Esophagus muscularis mucosa (tissue), 4 donors: Measurements from ENCODE around the gene GATAD2B. TPM values are rescaled to one million over a fixed set of nuclear protein-coding genes. Genes with fewer than 3 reads are reported as not detected.

Source experiments
- DNase-seq: peaks from one replicate; pipeline ENCODE4 v3.0.0-alpha.2; 2017; ENCODE audit errors: extremely low spot score
- H3K27ac ChIP-seq, 4 donors: fragments of 200-600 bp; sonication (generic); replicated peaks in 1 of 4; 1 replicate in 3 of 4; 2 replicates in 1 of 4; pipeline ENCODE4 v1.5.1; 2016 to 2019; ENCODE audit warnings: mild to moderate bottlenecking in 1 of 4
- H3K27me3 ChIP-seq, 4 donors: fragments of 200-600 bp; sonication (generic); one replicate each; pipeline versions ENCODE4 v1.5.1 to v1.6.0; 2016 to 2019
- H3K36me3 ChIP-seq, 4 donors: fragments of 200-600 bp; sonication (generic); one replicate each; pipeline ENCODE4 v1.5.1; 2016 to 2019
- H3K4me1 ChIP-seq, 4 donors: fragments of 200-600 bp; sonication (generic); one replicate each; pipeline ENCODE4 v1.5.1; 2016 to 2019
- H3K4me3 ChIP-seq, 4 donors: fragments of 200-600 bp; sonication (generic); 1 replicate in 2 of 4; 2 replicates in 2 of 4; pipeline ENCODE4 v1.5.1; 2016 to 2019; ENCODE audit warnings: mild to moderate bottlenecking in 4 of 4, moderate library complexity in 1 of 4
- H3K9me3 ChIP-seq, 4 donors: fragments of 200-600 bp; sonication (generic); 1 replicate in 3 of 4; 2 replicates in 1 of 4; pipeline ENCODE4 v1.5.1; 2016 to 2019
- CTCF ChIP-seq, 3 experiments: fragments of 200-600 bp in 2 of 3; fragments of 450-650 bp in 1 of 3; sonication (generic) in 2 of 3; IDR thresholded peaks; one replicate each; pipeline ENCODE4 v1.5.1; 2017 to 2019; ENCODE audit warnings: antibody characterized with exemption in 3 of 3, mild to moderate bottlenecking in 2 of 3, moderate library complexity in 1 of 3
- EP300 ChIP-seq: sonication (generic); formaldehyde crosslinking; IDR thresholded peaks from one replicate; pipeline ENCODE4 v1.6.1; 2017; ENCODE audit warnings: antibody characterized with exemption
- POLR2A ChIP-seq: fragments of 450-650 bp; IDR thresholded peaks from one replicate; pipeline ENCODE4 v1.6.1; 2017; ENCODE audit warnings: antibody characterized with exemption, moderate library complexity, mild to moderate bottlenecking, low read depth
- POLR2AphosphoS5 ChIP-seq, 2 donors: sonication (generic); formaldehyde crosslinking; IDR thresholded peaks; one replicate each; pipeline ENCODE4 v1.6.1; 2017; ENCODE audit warnings: antibody characterized with exemption in 2 of 2
- WGBS: methylation state at CpG from one replicate; pipeline ENCODE4 v1.1.5; 2018; 5-methylcytosine and 5-hydroxymethylcytosine counted together
- intact Hi-C: fragments of 100-400 bp; cut with DNase I; formaldehyde crosslinking; loops from one replicate; pipeline ENCODE4 v1.15.1; 2023
- total RNA-seq, 4 donors: library from RNA; depleted of rRNA; stranded (reverse); fragments of >200 nt; gene quantifications; one replicate each; pipeline versions ENCODE4 v1.1.0 to v1.2.1, GENCODE V29; 2016

Gene GATAD2B
- total RNA-seq, 4 donors from 2014 or later, result 21.9 to 30.5 (median 26.4) TPM

GRCh38 chr1:153774026-153774595 is 148.7 kb downstream of the GATAD2B start:
- no peaks in the 10 kb centered on the region for H3K9me3 ChIP-seq
- no peaks in the 10 kb centered on the region for H3K27me3 ChIP-seq
- H3K27ac ChIP-seq, result peak overlapping the region; percentile 87 to 95 (median 91)
- DNase-seq, result no peak
- 67% methylated on average over 8 of the region's 8 CpGs for whole genome bisulfite sequencing
- H3K36me3 ChIP-seq, result peaks cover 5 to 50% (median 44%) of the 10 kb centered on the region in 4 donors
- H3K4me1 ChIP-seq, result peaks cover 80 to 88% (median 84%) of the 10 kb centered on the region in 4 donors
- no peak for TF ChIP-seq EP300
- no peak for TF ChIP-seq POLR2A
- TF ChIP-seq POLR2AphosphoS5 (IDR thresholded peaks at IDR 0.05), result no peak
- intact Hi-C loops, result no loop called here
- peak overlapping the region in 3 of 4 donors; percentile 77 to 85 (median 82) for H3K4me3 ChIP-seq

GRCh38 chr1:153773096-153773921 is 149.5 kb downstream of the GATAD2B start:
- 71% methylated on average over 11 of the region's 12 CpGs for WGBS
- Histone ChIP-seq H3K36me3 (peaks cover 8 to 55% (median 49%) of the 10 kb centered on the region in 4 donors), H3K4me3 (no peak overlapping the region), H3K9me3 (no peaks in the 10 kb centered on the region), H3K4me1 (peaks cover 76 to 85% (median 78%) of the 10 kb centered on the region in 4 donors), H3K27me3 (no peaks in the 10 kb centered on the region), H3K27ac (peak overlapping the region; percentile 87 to 95 (median 91))
- TF ChIP-seq CTCF (IDR thresholded peaks at IDR 0.05) (no peak), EP300 (no peak), POLR2AphosphoS5 (IDR thresholded peaks at IDR 0.05) (no peak), POLR2A (no peak)
- no peak for DNase-seq
- intact Hi-C loops, result no loop called here

- Histone ChIP-seq H3K9me3 (no peaks in the 10 kb centered on the region), H3K27me3 (no peaks in the 10 kb centered on the region), H3K36me3 (peaks cover 19 to 68% (median 62%) of the 10 kb centered on the region in 4 donors), H3K4me3 (no peak overlapping the region), H3K27ac (peak overlapping the region; percentile 23 to 93 (median 45)), H3K4me1 (peaks cover 63 to 72% (median 65%) of the 10 kb centered on the region in 4 donors)
- peak; percentile 38 to 58 (median 46) for TF ChIP-seq CTCF (IDR thresholded peaks at IDR 0.05)
- no peak for TF ChIP-seq POLR2AphosphoS5 (IDR thresholded peaks at IDR 0.05)
- DNase-seq, result no peak
- 68% methylated on average over 9 of the region's 21 CpGs for WGBS
- intact Hi-C loops, result no loop called here
Measured at GRCh38 chr1:153771841-153772593, 150.8 kb downstream of the GATAD2B start.

- intact Hi-C loops, result no loop called here
- DNase-seq, result no peak
- Histone ChIP-seq H3K27ac (peak overlapping the region; percentile 23 to 93 (median 54)), H3K9me3 (no peaks in the 10 kb centered on the region), H3K27me3 (no peaks in the 10 kb centered on the region), H3K4me3 (no peak overlapping the region), H3K4me1 (peaks cover 56 to 65% (median 58%) of the 10 kb centered on the region in 4 donors), H3K36me3 (peaks cover 19 to 76% (median 68%) of the 10 kb centered on the region in 4 donors)
- TF ChIP-seq EP300 (no peak), POLR2A (no peak), POLR2AphosphoS5 (IDR thresholded peaks at IDR 0.05) (no peak), CTCF (IDR thresholded peaks at IDR 0.05) (no peak)
- 86% methylated on average over 2 of the region's 2 CpGs for WGBS
Measured at GRCh38 chr1:153771261-153771660, 151.5 kb downstream of the GATAD2B start.

GRCh38 chr1:153770797-153771196 is 152.0 kb downstream of the GATAD2B start:
- Histone ChIP-seq H3K9me3 (no peaks in the 10 kb centered on the region), H3K27me3 (no peaks in the 10 kb centered on the region), H3K4me3 (no peak overlapping the region), H3K4me1 (peaks cover 51 to 60% (median 53%) of the 10 kb centered on the region in 4 donors), H3K27ac (peak overlapping the region; percentile 23 to 93 (median 54)), H3K36me3 (peaks cover 19 to 81% (median 72%) of the 10 kb centered on the region in 4 donors)
- intact Hi-C loops, result no loop called here
- no peak for DNase-seq
- WGBS, result 51% methylated on average over 11 of the region's 11 CpGs
- TF ChIP-seq POLR2A (no peak), EP300 (no peak), CTCF (IDR thresholded peaks at IDR 0.05) (no peak), POLR2AphosphoS5 (IDR thresholded peaks at IDR 0.05) (no peak)
